CD8-positive, alpha-beta memory T cell (primary cell): ENCODE results near the gene SAP30BP. TPM values are rescaled to one million over a fixed set of nuclear protein-coding genes. Genes with fewer than 3 reads are reported as not detected.
A peak's percentile ranks its signal among the peaks of the same experiment; 100 is the strongest.

Experiments
- CTCF ChIA-PET: fragments of 350-600 bp; sonication (Branson Sonifier 250); formaldehyde crosslinking; loops from one replicate; lab custom pipeline; 2021; ENCODE audit warnings: antibody characterized with exemption; lab: Charles Lee
- POLR2A ChIA-PET: fragments of 350-600 bp; sonication (Branson Sonifier 250); formaldehyde crosslinking; loops from one replicate; lab custom pipeline; 2021; ENCODE audit warnings: antibody characterized with exemption; lab: Charles Lee
- DNase-seq, 5 donors: peaks; one replicate each; pipeline versions ENCODE4 v3.0.0 to v3.0.0-alpha.2; 2020 to 2022; ENCODE audit warnings: mixed read lengths in 1 of 5
- H3K27ac ChIP-seq: one replicate; pipeline ENCODE4 v1.7.0; 2013; ENCODE audit warnings: low read depth, mild to moderate bottlenecking, low read length, moderate library complexity
- H3K27me3 ChIP-seq: 2 replicates; pipeline ENCODE4 v1.7.0; 2013; ENCODE audit warnings: low read length, mild to moderate bottlenecking; ENCODE audit not compliant: insufficient read depth, poor library complexity, severe bottlenecking
- H3K36me3 ChIP-seq: 2 replicates; pipeline ENCODE4 v1.7.0; 2013; ENCODE audit warnings: mild to moderate bottlenecking, low read length, moderate library complexity; ENCODE audit not compliant: insufficient read depth
- H3K4me1 ChIP-seq: 2 replicates; pipeline ENCODE4 v1.7.0; 2013; ENCODE audit warnings: mild to moderate bottlenecking, low read length, moderate library complexity; ENCODE audit not compliant: insufficient read depth
- H3K4me3 ChIP-seq: 2 replicates; pipeline ENCODE4 v1.7.0; 2013; ENCODE audit warnings: mild to moderate bottlenecking, low read length
- H3K9me3 ChIP-seq: 2 replicates; pipeline ENCODE4 v1.7.0; 2013; ENCODE audit warnings: mild to moderate bottlenecking, low read length
- H3K27ac Mint-ChIP-seq, 8 donors: one replicate each; pipeline ENCODE4 v1.8.0; 2020 to 2021; ENCODE audit warnings: mixed read lengths in 8 of 8, mild to moderate bottlenecking in 6 of 8, inconsistent platforms in 3 of 8, moderate library complexity in 3 of 8
- H3K27me3 Mint-ChIP-seq, 2 donors: one replicate each; pipeline ENCODE4 v1.8.0; 2020 to 2021; ENCODE audit warnings: mixed read lengths in 2 of 2, mild to moderate bottlenecking in 1 of 2, moderate library complexity in 1 of 2
- H3K36me3 Mint-ChIP-seq, 3 donors: one replicate each; pipeline ENCODE4 v1.8.0; 2020 to 2021; ENCODE audit warnings: mixed read lengths in 3 of 3, inconsistent platforms in 1 of 3, mild to moderate bottlenecking in 1 of 3
- H3K4me1 Mint-ChIP-seq, 3 donors: one replicate each; pipeline ENCODE4 v1.8.0; 2020 to 2021; ENCODE audit warnings: mixed read lengths in 3 of 3, inconsistent platforms in 1 of 3, mild to moderate bottlenecking in 1 of 3
- H3K4me3 Mint-ChIP-seq, 7 donors: one replicate each; pipeline ENCODE4 v1.8.0; 2020 to 2021; ENCODE audit warnings: mixed read lengths in 7 of 7, mild to moderate bottlenecking in 6 of 7, moderate library complexity in 4 of 7, inconsistent platforms in 2 of 7
- H3K9me3 Mint-ChIP-seq, 5 donors: one replicate each; pipeline ENCODE4 v1.8.0; 2020 to 2022; ENCODE audit warnings: mixed read lengths in 5 of 5, mild to moderate bottlenecking in 3 of 5, moderate library complexity in 2 of 5, inconsistent platforms in 1 of 5
- polyA plus RNA-seq: library from polyadenylated mRNA; unstranded; fragments of 300-500 nt; fragmentation: Illumina TruSeq; gene quantifications from one replicate; pipeline ENCODE4 v1.2.3, GENCODE V29; 2021
- total RNA-seq, 2 experiments: library from RNA; stranded (reverse); gene quantifications; one replicate each; pipeline ENCODE4 v1.2.3, GENCODE V29; 2021

Gene SAP30BP
- total and polyA plus RNA-seq, 3 experiments from 2014 or later: 87.5 to 111 (median 98.0) TPM

GRCh38 chr17:75639327-75639726, 27.8 kb upstream of the SAP30BP start:
- Mint-ChIP-seq H3K4me1 (no peaks in the 10 kb centered on the region), H3K4me3 (no peak overlapping the region), H3K36me3 (peaks cover 0 to 15% (median 0%) of the 10 kb centered on the region in 3 donors), H3K9me3 (no peaks in the 10 kb centered on the region), H3K27ac (no peak overlapping the region), H3K27me3 (no peaks in the 10 kb centered on the region)
- no peaks in the 10 kb centered on the region for H3K9me3 ChIP-seq
- ChIA-PET CTCF (no interaction called here), POLR2A (no interaction called here)
- H3K27ac ChIP-seq: no peak overlapping the region
- H3K4me1 ChIP-seq: no peaks in the 10 kb centered on the region
- no peaks in the 10 kb centered on the region for H3K27me3 ChIP-seq
- no peak overlapping the region for H3K4me3 ChIP-seq
- no peaks in the 10 kb centered on the region for H3K36me3 ChIP-seq
- no peak for DNase-seq

DNA sequence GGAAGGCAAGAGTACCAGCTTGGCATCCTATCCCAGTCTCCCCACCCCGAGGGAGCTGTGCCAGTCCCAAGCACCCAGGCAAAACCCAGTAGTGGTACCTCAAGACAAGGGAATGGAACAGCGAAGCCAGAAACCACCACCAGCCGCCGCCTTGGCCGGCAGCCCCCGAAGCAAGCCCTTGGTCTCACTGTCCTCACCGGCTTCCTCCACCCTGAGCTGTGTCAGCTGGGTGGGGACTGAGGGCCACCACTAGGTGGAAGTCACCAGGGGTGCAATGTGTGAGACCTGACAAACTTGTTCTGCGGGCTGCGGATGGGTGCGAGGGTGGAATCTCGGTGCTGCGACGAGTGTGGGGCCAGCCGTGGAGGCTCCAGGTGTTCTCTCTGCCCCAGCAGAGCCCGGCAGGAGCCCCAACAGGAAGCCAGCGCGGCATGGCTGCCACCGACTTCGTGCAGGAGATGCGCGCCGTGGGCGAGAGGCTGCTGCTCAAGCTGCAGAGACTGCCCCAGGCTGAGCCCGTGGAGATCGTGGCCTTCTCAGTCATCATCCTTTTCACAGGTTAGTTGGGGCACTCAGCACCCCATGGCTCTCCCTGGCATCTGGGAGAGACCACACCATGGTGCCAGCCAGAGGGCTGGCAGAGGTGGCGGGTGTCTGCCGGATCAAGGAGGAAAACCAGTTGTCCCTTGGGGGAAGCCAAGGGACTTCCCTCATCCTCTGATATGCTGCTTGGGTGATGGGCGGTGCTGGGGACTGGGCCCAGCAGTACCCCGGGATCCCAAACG, 27.2 kb upstream of the SAP30BP start:
- H3K27ac ChIP-seq: no peak overlapping the region
- Mint-ChIP-seq H3K9me3 (no peaks in the 10 kb centered on the region), H3K27me3 (no peaks in the 10 kb centered on the region), H3K27ac (no peak overlapping the region), H3K4me3 (no peak overlapping the region), H3K36me3 (peaks cover 0 to 15% (median 0%) of the 10 kb centered on the region in 3 donors), H3K4me1 (no peaks in the 10 kb centered on the region)
- ChIA-PET CTCF (no interaction called here), POLR2A (no interaction called here)
- no peak for DNase-seq
- H3K36me3 ChIP-seq: no peaks in the 10 kb centered on the region
- H3K4me3 ChIP-seq: no peak overlapping the region
- no peaks in the 10 kb centered on the region for H3K9me3 ChIP-seq
- no peaks in the 10 kb centered on the region for H3K27me3 ChIP-seq
- H3K4me1 ChIP-seq: no peaks in the 10 kb centered on the region

GRCh38 chr17:75640556-75641119, 26.5 kb upstream of the SAP30BP start:
- Mint-ChIP-seq H3K9me3 (no peaks in the 10 kb centered on the region), H3K4me1 (peaks cover 0 to 4% (median 0%) of the 10 kb centered on the region in 3 donors), H3K27ac (no peak overlapping the region), H3K27me3 (no peaks in the 10 kb centered on the region), H3K4me3 (no peak overlapping the region), H3K36me3 (peaks cover 0 to 20% (median 0%) of the 10 kb centered on the region in 3 donors)
- no peak for DNase-seq
- H3K27me3 ChIP-seq: no peaks in the 10 kb centered on the region
- no peaks in the 10 kb centered on the region for H3K4me1 ChIP-seq
- no peaks in the 10 kb centered on the region for H3K36me3 ChIP-seq
- no peak overlapping the region for H3K27ac ChIP-seq
- CTCF ChIA-PET: interaction anchor here (1.4 to 5.1 kb wide), 3 partner anchors 8 to 108 kb away, joined by 5 to 22 read pairs (median 10); partner anchors contain the start of gene SMIM5
- H3K4me3 ChIP-seq: no peak overlapping the region
- H3K9me3 ChIP-seq: no peaks in the 10 kb centered on the region
- POLR2A ChIA-PET: interaction anchor here (0.6 kb wide), 1 partner anchor 28 kb away, joined by 3 read pairs; no protein-coding TSS in a partner anchor

- peaks cover 2 to 10% (median 3%) of the 10 kb centered on the region in 3 donors for H3K4me1 Mint-ChIP-seq
- ChIA-PET CTCF (interaction anchor here (1.4 to 5.1 kb wide), 3 partner anchors 9 to 108 kb away, joined by 5 to 22 read pairs (median 10); partner anchors contain the start of gene SMIM5), POLR2A (no interaction called here)
- H3K27ac Mint-ChIP-seq: no peak overlapping the region
- H3K27me3 Mint-ChIP-seq: no peaks in the 10 kb centered on the region
- peaks cover 0 to 21% (median 0%) of the 10 kb centered on the region in 3 donors for H3K36me3 Mint-ChIP-seq
- H3K4me3 ChIP-seq: no peak overlapping the region
- H3K27me3 ChIP-seq: no peaks in the 10 kb centered on the region
- H3K4me3 Mint-ChIP-seq: no peak overlapping the region
- no peak overlapping the region for H3K27ac ChIP-seq
- H3K36me3 ChIP-seq: no peaks in the 10 kb centered on the region
- H3K9me3 Mint-ChIP-seq: no peaks in the 10 kb centered on the region
- DNase-seq: no peak
- no peaks in the 10 kb centered on the region for H3K4me1 ChIP-seq
- H3K9me3 ChIP-seq: no peaks in the 10 kb centered on the region
These were observed 25.8 kb upstream of the SAP30BP start for GRCh38 chr17:75641343-75641742.

GRCh38 chr17:75642182-75642783, 24.9 kb upstream of the SAP30BP start:
- Mint-ChIP-seq H3K4me3 (no peak overlapping the region), H3K36me3 (peaks cover 0 to 21% (median 0%) of the 10 kb centered on the region in 3 donors), H3K27ac (no peak overlapping the region), H3K27me3 (no peaks in the 10 kb centered on the region), H3K4me1 (peaks cover 2 to 13% (median 3%) of the 10 kb centered on the region in 3 donors), H3K9me3 (no peaks in the 10 kb centered on the region)
- Histone ChIP-seq H3K9me3 (no peaks in the 10 kb centered on the region), H3K27ac (no peak overlapping the region), H3K27me3 (no peaks in the 10 kb centered on the region), H3K4me3 (no peak overlapping the region), H3K4me1 (no peaks in the 10 kb centered on the region), H3K36me3 (no peaks in the 10 kb centered on the region)
- ChIA-PET POLR2A (no interaction called here), CTCF (interaction anchor here (1.2 to 5.1 kb wide), 3 partner anchors 9 to 107 kb away, joined by 3 to 22 read pairs (median 10); partner anchors contain the start of gene SMIM5)
- DNase-seq: no peak

DNA sequence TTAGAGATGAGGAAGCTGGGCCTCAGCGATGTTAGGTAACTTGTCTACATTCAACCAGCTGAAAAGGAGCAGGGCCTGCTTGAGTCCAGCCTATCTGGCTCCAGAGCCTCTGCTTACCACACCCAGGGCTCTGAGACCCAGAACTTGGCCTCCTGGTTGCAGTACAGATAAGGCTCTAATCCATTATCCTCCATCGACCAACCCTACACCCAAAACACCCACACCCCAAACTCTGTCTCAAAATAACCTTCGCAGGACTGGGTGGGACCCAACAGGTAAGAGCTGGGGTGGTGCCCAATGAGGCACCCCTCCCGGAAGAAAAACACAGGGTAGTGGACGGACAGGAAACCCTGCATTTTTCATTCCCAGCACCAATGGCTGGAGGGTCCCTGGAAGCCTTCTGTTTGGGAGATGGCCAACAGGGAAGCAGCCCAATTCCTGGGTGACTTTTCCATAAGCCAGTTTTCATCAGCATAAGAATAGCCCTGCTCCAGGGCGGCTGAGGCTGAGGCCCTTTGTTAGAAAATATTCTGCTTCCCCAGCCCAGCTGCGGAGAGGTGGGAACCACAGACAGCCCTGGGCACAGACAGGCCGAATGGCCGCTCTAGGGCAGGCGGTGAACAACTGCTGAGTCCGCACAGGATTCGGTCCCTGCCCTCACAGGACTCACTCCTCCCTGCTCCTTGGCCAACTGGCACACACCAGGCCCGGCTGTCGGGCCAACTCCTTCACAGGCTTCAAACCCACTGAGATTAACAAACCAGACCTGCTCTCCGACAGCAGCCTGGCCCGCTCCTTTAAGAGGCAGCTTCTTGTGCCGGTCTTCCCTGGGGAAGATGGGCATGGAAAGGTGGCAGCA, 24.1 kb upstream of the SAP30BP start:
- H3K4me1 ChIP-seq: no peaks in the 10 kb centered on the region
- POLR2A ChIA-PET: no interaction called here
- no peak overlapping the region for H3K4me3 ChIP-seq
- no peak overlapping the region for H3K27ac Mint-ChIP-seq
- no peak overlapping the region for H3K4me3 Mint-ChIP-seq
- H3K27me3 Mint-ChIP-seq: no peaks in the 10 kb centered on the region
- H3K4me1 Mint-ChIP-seq: peaks cover 2 to 13% (median 3%) of the 10 kb centered on the region in 3 donors
- no peaks in the 10 kb centered on the region for H3K27me3 ChIP-seq
- DNase-seq: peak in 1 of 5 donors; percentile 18
- peaks cover 0 to 26% (median under 1%) of the 10 kb centered on the region in 3 donors for H3K36me3 Mint-ChIP-seq
- H3K36me3 ChIP-seq: no peaks in the 10 kb centered on the region
- CTCF ChIA-PET: interaction anchor here (1.2 to 5.1 kb wide), 3 partner anchors 10 to 106 kb away, joined by 3 to 22 read pairs (median 10); partner anchors contain the start of gene SMIM5
- no peaks in the 10 kb centered on the region for H3K9me3 ChIP-seq
- no peaks in the 10 kb centered on the region for H3K9me3 Mint-ChIP-seq
- H3K27ac ChIP-seq: no peak overlapping the region

GRCh38 chr17:75643643-75644017, 23.5 kb upstream of the SAP30BP start:
- no peak overlapping the region for H3K27ac ChIP-seq
- POLR2A ChIA-PET: no interaction called here
- H3K4me1 Mint-ChIP-seq: peaks cover 2 to 13% (median 3%) of the 10 kb centered on the region in 3 donors
- H3K27me3 ChIP-seq: no peaks in the 10 kb centered on the region
- peak overlapping the region in 1 of 8 donors; percentile 84 for H3K27ac Mint-ChIP-seq
- H3K9me3 ChIP-seq: no peaks in the 10 kb centered on the region
- H3K4me1 ChIP-seq: no peaks in the 10 kb centered on the region
- no peaks in the 10 kb centered on the region for H3K36me3 ChIP-seq
- CTCF ChIA-PET: interaction anchor here (1.1 to 5.1 kb wide), 3 partner anchors 11 to 105 kb away, joined by 3 to 22 read pairs (median 12); partner anchors contain the start of genes RECQL5 and SMIM5
- H3K9me3 Mint-ChIP-seq: no peaks in the 10 kb centered on the region
- no peaks in the 10 kb centered on the region for H3K27me3 Mint-ChIP-seq
- no peak overlapping the region for H3K4me3 Mint-ChIP-seq
- DNase-seq: peak in 1 of 5 donors; percentile 21
- peaks cover 0 to 25% (median 3%) of the 10 kb centered on the region in 3 donors for H3K36me3 Mint-ChIP-seq
- no peak overlapping the region for H3K4me3 ChIP-seq
